ENCODE data around the gene DOCK4. TPM values are rescaled to one million over a fixed set of nuclear protein-coding genes. Genes with fewer than 3 reads are reported as not detected.

DOCK4 gene
- total RNA-seq, 1 experiment from 2014 or later = 31.4 TPM

- TF ChIP-seq CTCF (IDR thresholded peaks at IDR 0.05; ENCODE audit: unreplicated experiment) = no peak
- Mint-ChIP-seq H3K4me3 (ENCODE audit: unreplicated experiment) (no peak overlapping the region), H3K27me3 (ENCODE audit: insufficient read depth, unreplicated experiment) (no peaks in the 10 kb centered on the region), H3K27ac (ENCODE audit: low read depth, unreplicated experiment) (no peak overlapping the region), H3K9me3 (ENCODE audit: unreplicated experiment) (no peaks in the 10 kb centered on the region), H3K4me1 (ENCODE audit: insufficient read depth, unreplicated experiment) (peaks cover 25% of the 10 kb centered on the region), H3K36me3 (ENCODE audit: insufficient read depth, unreplicated experiment) (no peaks in the 10 kb centered on the region)
- ChIA-PET CTCF (interaction anchor here (0.6 kb wide), 1 partner anchor 56 kb away, joined by 3 read pairs; no protein-coding TSS in a partner anchor), POLR2A (interaction anchor here (2.1 kb wide), 1 partner anchor 19 kb away, joined by 5 read pairs; no protein-coding TSS in a partner anchor)
- no TSS peak for BruUV-seq (replicated peaks)
- DNase-seq (ENCODE audit: unreplicated experiment) = no peak
- intact Hi-C loops (cut with micrococcal nuclease) = no loop called here
These were observed 19.9 kb downstream of the DOCK4 start for GRCh38 chr7:112186300-112186699.

- intact Hi-C loops (cut with micrococcal nuclease) = no loop called here
- no peak for TF ChIP-seq CTCF (IDR thresholded peaks at IDR 0.05; ENCODE audit: unreplicated experiment)
- H3K4me1 Mint-ChIP-seq (ENCODE audit: insufficient read depth, unreplicated experiment) = peaks cover 23% of the 10 kb centered on the region
- ChIA-PET POLR2A (interaction anchor here (2.1 kb wide), 1 partner anchor 20 kb away, joined by 5 read pairs; no protein-coding TSS in a partner anchor), CTCF (interaction anchor here (0.5 kb wide), 1 partner anchor 260 kb away, joined by 3 read pairs; no protein-coding TSS in a partner anchor)
- H3K36me3 Mint-ChIP-seq (ENCODE audit: insufficient read depth, unreplicated experiment) = no peaks in the 10 kb centered on the region
- H3K27me3 Mint-ChIP-seq (ENCODE audit: insufficient read depth, unreplicated experiment) = no peaks in the 10 kb centered on the region
- no TSS peak for BruUV-seq (replicated peaks)
- H3K9me3 Mint-ChIP-seq (ENCODE audit: unreplicated experiment) = no peaks in the 10 kb centered on the region
- DNase-seq (ENCODE audit: unreplicated experiment) = no peak
- H3K27ac Mint-ChIP-seq (ENCODE audit: low read depth, unreplicated experiment) = no peak overlapping the region
- H3K4me3 Mint-ChIP-seq (ENCODE audit: unreplicated experiment) = no peak overlapping the region
These were observed 21.0 kb downstream of the DOCK4 start for GRCh38 chr7:112185005-112185834.

- no peaks in the 10 kb centered on the region for H3K27me3 Mint-ChIP-seq (ENCODE audit: insufficient read depth, unreplicated experiment)
- peaks cover 18% of the 10 kb centered on the region for H3K4me1 Mint-ChIP-seq (ENCODE audit: insufficient read depth, unreplicated experiment)
- POLR2A ChIA-PET = interaction anchor here (2.1 kb wide), 1 partner anchor 21 kb away, joined by 5 read pairs; no protein-coding TSS in a partner anchor
- H3K27ac Mint-ChIP-seq (ENCODE audit: low read depth, unreplicated experiment) = no peak overlapping the region
- intact Hi-C loops (cut with micrococcal nuclease) = no loop called here
- H3K4me3 Mint-ChIP-seq (ENCODE audit: unreplicated experiment) = no peak overlapping the region
- H3K9me3 Mint-ChIP-seq (ENCODE audit: unreplicated experiment) = no peaks in the 10 kb centered on the region
- no peak for TF ChIP-seq CTCF (IDR thresholded peaks at IDR 0.05; ENCODE audit: unreplicated experiment)
- CTCF ChIA-PET = interaction anchor here (0.7 to 1.0 kb wide), 2 partner anchors 9 to 105 kb away, joined by 3 read pairs; no protein-coding TSS in a partner anchor
- BruUV-seq (replicated peaks) = no TSS peak
- H3K36me3 Mint-ChIP-seq (ENCODE audit: insufficient read depth, unreplicated experiment) = no peaks in the 10 kb centered on the region
- DNase-seq (ENCODE audit: unreplicated experiment) = no peak
These were observed 21.7 kb downstream of the DOCK4 start for GRCh38 chr7:112184455-112184854.

GRCh38 chr7:112183266-112183665 lies 22.9 kb downstream of the DOCK4 start:
- CTCF ChIA-PET = no interaction called here
- BruUV-seq (replicated peaks) = no TSS peak

More at GRCh38 chr7:112183266-112183665, 22.9 kb downstream of the DOCK4 start:
- no peak overlapping the region for H3K4me3 Mint-ChIP-seq (ENCODE audit: unreplicated experiment)
- no peak for DNase-seq (ENCODE audit: unreplicated experiment)
- H3K4me1 Mint-ChIP-seq (ENCODE audit: insufficient read depth, unreplicated experiment) = peaks cover 17% of the 10 kb centered on the region
- no peak for TF ChIP-seq CTCF (IDR thresholded peaks at IDR 0.05; ENCODE audit: unreplicated experiment)
- intact Hi-C loops (cut with micrococcal nuclease) = no loop called here
- H3K27ac Mint-ChIP-seq (ENCODE audit: low read depth, unreplicated experiment) = peak overlapping the region; percentile 46
- H3K36me3 Mint-ChIP-seq (ENCODE audit: insufficient read depth, unreplicated experiment) = no peaks in the 10 kb centered on the region
- H3K9me3 Mint-ChIP-seq (ENCODE audit: unreplicated experiment) = no peaks in the 10 kb centered on the region
- POLR2A ChIA-PET = no interaction called here
- H3K27me3 Mint-ChIP-seq (ENCODE audit: insufficient read depth, unreplicated experiment) = no peaks in the 10 kb centered on the region

Data from MCF 10A (cell line).